DMS53 treated with DMSO at 0.1 percent for 48 hours (cell line): Measurements from ENCODE around the gene CKAP5.
"Not testable (repeated sequence)": the region's sequence is repeated elsewhere in the genome, so short reads cannot be mapped to it uniquely, and the experiment has no call there.

Experiments
- DNase-seq: peaks from one replicate; lab custom pipeline; 2025; ENCODE audit not compliant: unreplicated experiment; lab: John Stamatoyannopoulos, UW

Gene CKAP5

DNA sequence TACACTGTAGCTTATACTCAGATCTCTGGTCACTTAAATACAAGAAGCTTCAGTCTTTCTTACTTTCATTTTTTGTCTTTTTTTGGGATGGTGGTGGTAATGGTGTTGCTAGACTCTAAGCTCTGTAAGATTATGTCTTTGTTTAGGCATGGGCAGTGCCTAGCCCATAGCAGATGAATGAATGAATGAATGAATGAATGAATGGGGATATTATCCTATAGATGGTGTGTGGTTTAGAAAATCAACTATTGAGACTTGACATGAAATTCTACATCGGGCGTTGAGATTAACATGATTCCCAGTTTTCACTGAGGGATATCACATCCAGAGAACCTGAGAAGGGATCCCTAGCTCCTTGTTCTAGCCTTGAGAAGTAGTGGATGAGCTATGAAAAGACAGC, 9.8 kb upstream of the CKAP5 start:
- DNase-seq, result no peak

DNA sequence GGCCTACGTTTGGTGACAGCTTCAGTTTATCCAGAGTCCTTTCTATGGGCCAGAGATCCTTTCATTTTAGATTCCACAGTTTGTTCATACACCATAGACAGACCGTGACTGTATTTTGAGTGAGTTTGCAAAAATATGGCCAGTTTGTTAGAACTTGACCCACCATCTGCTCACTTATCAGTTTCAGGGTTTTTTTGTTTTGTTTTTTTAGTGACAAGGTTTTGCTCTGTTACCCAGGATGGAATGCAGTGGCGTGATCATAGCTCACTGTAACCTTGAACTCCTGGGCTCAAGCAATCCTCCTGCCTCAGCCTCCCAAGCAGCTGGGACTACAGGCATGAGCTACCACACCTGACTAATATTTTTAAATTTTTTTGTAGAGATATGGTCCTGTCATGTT, 9.1 kb upstream of the CKAP5 start:
- no peak for DNase-seq

DNA sequence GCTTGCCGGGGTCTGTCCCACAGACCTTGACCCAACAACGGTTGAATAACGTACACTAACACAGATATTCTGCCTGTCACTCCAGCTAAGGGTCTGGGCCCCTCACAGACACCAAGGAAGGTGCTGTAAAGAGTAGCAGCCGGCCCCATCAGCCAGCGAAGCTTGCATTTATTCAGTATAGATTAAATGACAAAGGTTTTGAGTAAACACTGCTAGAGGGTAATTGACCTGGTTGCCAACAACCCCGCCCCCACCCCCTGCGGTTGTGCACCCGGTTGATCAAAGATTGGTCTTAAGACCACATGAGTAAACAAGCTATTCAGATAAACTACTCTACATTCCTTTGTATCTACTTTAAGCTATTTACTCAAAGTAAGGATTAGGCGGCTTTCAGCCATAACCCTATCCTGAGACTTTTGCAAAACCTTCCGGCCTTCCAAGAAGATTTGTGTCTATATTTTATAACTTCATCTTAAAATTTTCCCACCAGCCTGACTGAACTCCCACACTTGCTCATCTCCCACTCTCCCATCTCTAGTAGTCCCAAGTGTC, 4.8 kb upstream of the CKAP5 start:
- DNase-seq, result no peak

DNA sequence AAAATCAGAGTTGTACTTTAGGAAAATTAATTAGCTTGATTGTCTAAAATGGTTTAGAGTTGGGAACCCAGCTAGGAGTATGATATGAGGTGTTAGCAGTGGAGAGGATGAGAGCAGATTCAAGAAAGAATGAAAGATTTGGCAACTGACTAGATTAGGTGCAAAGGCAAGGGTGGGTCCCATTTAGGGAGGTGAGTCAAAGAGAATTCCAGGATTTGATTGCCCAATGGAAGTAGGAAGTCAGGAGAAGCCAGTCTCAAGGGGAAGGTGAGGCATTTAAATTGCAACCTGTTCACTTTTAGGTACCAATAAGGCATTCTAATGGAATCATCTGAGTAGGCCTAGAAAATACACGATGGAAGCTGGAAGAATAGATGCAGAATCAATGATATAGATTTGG, 3.6 kb upstream of the CKAP5 start:
- no peak for DNase-seq

DNA sequence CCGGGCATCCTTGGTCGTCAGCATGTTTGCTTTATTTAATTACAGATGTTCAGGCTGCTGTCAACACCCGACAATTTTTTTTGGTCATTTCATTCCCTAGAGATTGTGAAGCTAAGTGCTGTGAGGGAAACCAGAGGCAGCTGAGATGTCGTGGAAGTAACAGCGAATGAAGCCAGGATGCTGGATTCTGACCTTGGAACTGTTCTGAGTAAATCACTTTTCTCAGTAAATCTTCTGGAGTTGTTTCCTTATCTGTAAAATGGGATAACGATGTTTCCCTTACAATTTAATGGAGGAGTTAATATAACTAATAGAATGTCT, 390 bp upstream of the CKAP5 start:
- DNase-seq, result no peak

DNA sequence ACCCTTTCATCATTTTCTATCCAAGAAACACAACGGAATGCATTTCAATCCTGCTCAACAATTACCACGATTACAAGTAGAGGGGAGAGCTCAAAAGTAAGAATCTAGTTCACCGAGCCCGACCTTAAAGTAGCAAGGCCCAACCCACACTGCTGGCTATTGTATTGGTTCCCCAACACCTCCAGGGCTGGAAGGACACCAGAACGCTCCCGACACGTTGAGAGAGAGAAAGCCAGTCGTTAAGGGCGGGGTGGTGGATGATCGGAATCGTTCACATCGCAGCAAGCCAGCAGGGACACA, 690 bp downstream of the CKAP5 start:
- peak; percentile 1 for DNase-seq

DNA sequence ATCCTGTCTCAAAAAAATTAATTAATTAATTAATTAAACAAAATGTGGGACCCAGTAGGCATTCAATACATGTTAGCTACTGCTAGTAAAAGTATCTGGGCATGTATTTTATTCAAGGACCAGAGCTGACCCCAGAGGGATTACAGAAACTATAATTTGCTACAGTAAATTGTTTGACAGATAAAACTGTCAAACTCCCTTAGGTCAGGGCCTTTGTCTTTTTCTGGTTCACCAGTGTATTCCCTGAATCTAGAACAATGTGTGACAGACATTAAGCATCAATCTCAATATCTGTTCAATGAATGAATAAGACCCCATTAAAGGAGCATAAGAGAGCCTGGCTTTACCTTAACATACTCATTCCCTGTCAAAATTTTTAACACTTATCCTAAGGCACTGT, 6.0 kb downstream of the CKAP5 start:
- DNase-seq, result no peak

DNA sequence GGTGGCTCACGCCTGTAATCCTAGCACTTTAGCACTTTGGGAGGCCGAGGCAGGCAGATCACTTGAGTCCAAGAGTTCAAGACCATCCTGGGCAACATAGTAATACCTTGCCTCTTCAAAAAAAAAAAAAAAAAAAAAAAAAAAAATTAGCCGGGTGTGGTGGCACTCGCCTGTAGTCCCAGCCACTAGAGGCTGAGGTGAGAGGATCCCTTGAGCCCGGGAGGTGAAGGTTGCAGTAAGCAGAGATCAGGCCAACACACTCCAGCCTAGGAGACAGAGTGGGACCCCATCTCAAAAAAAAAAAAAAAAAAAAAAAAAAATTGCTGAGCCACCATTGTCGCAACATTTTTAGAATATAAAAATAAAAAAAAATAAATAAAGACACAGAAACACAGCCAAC, 7.6 kb downstream of the CKAP5 start:
- DNase-seq, result no peak

DNA sequence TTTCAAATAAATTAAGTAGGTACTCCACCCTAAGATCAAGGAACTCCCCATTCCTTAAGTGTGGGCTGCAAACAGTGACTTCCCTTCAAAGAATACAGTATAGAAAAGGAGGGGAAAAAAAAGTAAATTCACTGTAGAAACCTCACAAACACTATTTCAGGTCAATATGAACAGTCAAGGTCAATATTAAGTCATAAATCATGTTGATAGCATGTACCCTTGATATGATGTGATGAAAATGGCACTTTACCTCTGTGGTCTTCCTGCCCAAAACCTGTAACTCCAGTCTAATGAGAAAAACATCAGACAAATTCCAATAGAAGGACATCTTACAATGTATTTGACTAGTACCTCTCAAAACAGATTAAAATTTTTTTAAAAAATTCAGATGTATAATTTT, 8.2 kb downstream of the CKAP5 start:
- no peak for DNase-seq

DNA sequence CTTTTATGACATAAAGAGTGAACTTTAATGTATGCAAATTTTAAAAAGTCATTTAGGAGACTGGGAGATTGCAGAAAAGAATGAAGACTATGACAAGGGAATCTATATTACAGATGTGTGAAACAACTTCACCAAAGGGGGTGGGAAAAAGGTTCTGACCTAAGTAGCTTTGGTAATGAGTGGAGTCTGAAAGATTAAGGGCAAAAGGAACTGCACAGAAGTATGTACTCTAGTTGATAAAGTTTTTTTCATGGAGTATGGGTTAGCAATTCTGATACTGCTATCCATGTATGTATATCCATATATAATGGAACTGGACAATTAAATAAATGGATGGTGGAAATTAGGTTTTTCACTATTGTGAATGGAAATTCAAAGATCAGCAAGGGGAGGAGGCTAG, 9.2 kb downstream of the CKAP5 start:
- DNase-seq, result no peak

DNA sequence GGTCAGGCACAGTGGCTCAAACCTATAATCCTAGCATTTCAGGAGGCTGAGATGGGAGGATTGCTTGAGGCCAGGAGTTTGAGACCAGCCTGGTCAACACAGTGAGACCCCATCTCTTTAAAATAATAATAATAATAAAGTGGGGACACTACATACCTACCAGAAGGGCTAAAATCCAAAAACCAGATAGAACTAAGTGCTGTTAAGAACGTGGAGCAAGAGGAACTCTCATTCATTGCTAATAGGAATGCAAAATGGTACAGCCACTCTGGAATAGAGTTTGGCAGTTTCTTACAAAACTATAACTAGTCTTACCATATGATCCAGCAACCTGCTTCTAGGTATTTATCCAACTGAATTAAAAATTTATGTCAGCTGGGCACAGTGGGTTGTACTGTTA, 9.6 kb downstream of the CKAP5 start:
- no peak for DNase-seq

DNA sequence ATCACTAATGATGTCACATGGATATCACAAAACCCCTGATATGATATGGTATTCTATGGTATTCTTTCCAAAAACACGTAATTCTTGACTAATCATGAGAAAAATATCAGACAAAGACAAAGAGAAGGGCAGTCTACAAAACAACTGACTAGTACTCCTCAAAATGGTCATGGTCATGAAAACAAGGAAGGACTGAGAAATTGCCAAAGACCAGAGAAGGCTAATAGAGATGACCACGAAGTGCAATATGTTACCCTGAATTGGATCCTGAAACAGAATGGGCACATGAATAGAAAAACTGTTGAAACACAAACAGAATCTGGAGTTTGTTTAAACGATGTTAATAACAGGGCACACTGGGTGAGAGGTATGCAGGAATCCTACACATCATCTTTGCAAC, 10.2 kb downstream of the CKAP5 start:
- DNase-seq, result no peak

DNA sequence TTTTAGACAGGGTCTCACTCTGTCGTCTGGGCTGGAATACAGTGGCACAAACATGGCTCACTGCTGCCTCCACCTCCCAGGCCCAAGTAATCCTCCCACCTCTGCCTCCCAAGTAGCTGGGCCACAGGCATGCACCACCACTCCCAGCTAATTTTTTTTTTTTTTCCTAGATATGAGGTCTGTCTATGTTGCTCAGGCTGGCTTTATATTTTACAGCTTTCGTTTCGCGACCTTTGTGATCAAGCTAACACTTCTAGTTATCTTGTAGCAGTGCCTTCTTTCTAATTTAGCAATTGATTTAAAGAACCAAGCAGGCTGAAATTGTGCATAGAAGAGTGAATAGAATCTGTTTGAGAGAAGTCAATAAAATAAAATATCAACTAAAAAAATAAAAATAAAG, 11.3 kb downstream of the CKAP5 start:
- no peak for DNase-seq

DNA sequence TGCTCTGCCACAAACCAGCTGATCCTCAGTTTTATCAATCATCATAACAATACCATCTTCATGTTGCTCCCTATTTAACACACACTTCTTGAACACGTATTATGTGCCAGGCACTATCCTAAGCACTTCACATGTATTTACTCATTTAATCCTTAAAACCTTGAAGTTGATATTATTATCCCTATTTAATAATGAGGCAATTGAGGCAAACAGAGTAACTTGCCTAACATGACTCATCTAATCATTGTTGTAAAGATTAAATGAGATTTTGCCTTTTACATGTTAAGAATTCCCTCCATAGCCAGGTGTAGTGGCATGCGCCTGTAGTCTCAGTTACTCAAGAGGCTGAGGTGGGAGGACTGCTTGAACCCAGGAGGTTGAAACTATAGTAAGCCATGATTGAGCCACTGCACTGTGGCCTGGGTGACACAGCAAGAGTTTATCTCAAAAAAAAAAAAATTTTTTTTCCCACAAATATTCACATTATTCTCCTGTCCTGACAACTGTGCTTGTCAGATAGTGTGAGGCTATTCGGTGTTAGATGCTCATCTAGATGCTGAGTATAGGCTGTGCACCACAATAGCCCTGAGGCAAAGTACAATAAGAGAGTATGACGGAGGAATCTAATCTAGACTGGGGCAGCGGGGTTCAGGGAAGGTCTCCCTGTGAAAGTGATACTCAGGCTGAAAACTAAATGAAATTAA, 13.4 kb downstream of the CKAP5 start:
- DNase-seq, result no peak

DNA sequence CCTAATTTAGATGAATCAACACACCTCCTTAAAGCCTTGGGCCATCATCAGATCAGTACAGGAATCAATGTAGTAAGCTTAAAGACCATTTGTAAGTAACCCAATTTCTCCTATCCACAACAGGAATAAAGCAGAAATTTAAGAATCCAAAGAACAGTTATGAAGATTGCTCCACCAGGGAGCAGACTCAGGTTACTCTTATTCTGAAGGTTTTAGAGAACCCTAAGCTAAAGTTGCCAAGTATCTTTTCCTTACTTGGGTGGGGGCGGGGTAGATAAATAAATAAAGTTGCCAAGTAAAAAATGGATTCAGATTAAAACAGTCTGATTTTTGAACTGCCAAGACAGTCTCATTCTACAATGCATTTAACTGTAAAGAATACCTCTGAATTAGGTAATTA, 18.1 kb downstream of the CKAP5 start:
- DNase-seq, result no peak

DNA sequence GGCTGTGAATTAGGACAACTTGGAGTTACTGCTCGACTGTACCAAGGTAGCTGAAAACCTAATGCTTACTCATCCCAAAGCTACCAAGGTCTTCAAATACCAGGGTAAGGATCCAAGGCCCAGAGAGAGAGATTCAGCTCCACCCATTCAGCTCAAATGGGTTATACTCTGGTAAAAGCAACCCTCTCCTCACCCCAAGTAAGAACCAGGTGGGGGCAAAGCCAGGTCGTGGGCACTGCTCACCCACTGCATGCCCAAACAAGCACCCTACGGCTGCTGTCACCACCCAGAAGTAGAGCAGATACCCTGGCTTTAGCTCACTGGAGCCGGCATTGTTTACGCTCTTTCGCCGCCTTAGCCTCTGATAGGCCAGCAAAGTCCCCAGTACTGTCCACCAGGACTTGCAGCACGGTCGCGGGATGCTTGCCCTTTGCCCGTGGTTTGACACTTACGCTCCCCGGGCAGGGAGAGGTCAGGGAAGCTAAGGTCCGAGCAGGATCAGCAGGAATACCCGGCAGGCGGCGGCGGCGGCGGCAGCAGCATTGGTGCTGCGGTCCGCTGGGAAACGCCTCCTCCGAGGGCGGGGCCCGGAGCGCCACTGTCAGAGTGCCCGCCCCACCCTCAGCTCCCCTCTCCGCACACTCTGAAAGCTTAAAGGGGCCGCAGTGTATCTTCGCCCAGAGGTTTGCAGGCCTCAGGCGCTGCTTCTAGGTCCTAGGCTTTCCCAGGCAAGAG, 19.6 kb downstream of the CKAP5 start:
- DNase-seq, result no peak

DNA sequence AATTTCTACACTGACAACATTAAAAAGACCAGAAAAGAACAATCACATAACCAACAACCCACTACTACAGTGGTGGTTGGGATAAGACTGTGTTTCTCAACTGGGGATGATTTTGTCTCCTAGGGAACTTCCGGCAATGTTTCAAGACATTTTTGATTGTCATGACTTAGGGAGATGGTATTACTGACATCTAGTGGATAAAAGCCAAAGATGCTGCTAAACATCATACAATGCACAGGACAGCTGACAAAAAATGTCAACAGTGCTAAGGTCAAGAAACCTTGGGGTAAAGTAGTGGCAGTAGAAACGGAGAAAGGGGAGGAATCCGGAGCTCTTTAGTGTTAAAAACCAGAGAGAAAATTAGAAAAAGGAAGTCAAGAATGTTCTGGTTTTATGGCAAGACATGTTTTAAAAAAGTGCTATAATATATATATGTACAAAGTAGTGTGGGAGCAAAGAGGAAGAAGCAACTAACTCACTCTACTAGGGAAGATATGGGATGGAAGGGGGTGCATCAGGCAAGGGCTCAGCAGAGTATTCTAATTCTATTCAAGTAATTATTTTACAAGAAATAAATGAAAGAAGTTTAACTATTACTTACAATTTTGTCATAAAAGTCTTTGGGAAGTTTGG, 37.2 kb downstream of the CKAP5 start:
- DNase-seq, result no peak

DNA sequence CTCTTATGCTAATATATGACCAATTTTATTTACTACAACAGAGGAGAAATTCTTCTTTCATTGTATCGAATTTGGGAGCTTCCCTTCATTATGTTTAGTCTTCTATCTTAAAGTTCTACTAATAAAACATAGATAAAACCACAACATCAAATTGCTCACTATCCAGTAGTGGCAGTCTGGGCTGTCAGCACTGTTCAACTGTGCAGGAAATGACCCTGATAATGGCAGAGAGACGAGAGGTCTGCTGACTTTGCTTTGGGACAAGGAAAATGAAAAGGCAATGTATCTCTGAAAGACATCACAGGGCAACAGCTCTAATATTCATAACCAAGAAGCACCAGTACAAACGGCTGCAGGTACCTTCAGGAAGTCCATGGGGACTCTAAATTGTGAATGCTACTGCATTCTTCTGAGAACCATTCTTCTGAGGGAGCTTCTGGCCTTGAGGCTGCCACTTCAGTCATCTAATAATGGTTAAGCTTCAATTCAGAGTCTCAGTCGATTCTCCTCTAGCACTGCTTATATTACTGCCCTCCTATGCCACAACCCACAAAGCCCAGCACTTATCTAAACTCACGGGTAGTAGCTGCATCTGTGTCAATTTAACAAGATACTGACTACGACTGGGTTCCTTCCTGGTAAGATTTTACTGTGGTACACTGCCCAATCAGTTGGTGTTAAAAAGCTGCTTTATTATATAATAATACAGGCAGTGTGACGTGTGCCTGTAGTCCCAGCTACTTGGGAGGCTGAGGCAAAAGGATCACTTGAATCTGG, 44.2 kb downstream of the CKAP5 start:
- no peak for DNase-seq

DNA sequence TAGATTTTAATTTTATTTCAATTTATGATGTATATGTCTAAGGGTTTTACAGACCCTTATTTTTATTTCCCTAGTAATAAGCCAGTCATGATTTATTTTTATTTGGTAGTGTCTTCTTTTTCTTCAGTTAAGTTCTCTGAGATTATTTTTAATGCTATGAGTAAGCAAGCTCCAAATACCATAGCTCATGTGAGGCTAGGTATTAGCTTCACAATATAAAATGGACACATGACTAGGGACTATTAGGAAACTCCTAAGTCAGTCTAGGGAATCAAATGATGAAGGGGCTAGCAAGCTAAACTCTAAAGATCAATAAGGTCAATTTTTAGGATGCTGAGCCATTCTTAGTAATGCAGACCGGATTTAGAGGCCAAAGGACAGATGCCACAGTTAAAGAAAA, 45.9 kb downstream of the CKAP5 start:
- DNase-seq, result no peak

DNA sequence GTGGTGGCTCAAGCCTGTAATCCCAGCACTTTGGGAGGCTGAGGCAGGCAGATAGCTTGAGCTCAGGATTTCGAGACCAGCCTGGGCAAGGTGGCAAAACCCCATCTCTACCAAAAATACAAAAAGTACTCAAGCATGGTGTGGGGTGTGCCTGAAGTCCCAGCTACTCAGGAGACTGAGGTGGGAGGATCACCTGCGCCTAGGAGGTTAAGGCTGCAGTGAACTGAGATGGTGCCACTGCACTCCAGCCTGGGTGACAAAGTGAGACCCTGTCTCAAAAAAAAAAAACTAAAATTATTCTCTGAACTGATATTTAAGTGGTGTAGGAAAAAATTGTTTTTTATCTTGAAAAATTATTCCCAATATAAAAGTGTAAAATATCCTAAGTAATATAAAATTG, 46.4 kb downstream of the CKAP5 start:
- DNase-seq, result not testable (repeated sequence)

DNA sequence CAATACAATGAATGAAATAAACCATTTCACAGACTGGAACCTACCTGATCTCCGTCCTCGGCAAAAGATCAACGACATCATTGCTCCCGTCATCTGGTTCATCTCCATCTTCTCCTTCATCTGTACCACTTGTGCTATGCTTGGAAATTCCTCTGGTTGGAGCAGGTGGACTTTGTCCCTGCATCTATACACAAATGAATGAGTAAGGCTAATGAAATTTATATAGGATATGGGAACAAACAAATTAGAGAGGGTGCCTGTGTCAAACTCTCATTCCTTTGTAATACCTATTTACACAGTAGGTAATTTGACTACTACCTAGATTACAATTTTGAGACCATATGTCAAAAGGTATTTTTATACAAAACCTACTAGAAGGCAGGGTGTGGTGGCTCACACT, 67.7 kb downstream of the CKAP5 start:
- no peak for DNase-seq

DNA sequence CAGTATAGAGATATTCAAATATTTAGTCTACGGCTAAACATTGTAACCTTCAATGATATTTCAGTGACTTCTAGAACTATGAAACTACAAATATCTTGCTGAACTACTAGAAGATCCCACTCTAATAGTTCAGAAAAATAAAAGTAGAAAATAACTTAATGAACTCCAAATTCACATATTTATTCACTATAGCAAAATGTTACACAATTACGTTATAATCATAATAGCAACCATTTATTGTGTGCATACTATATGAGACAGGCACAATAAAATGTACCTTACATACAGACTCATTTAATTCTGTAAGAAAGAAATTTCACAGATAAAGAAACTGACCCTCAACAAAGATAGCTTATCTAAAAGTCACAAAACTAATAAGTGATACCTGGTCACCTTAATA, 69.2 kb downstream of the CKAP5 start:
- no peak for DNase-seq
